GM23338 (cell line): Measurements from ENCODE around the gene PCDHGA11. TPM values are rescaled to one million over a fixed set of nuclear protein-coding genes. Genes with fewer than 3 reads are reported as not detected.

Experiments
- ATAC-seq: fragments of 200-7000 bp; cut with Tn5 transposase; 3 replicates; pipeline ENCODE4 v1.9.1; 2020
- DNase-seq: peaks from one replicate; pipeline ENCODE4 v3.0.0-alpha.2; 2015; ENCODE audit warnings: low spot score
- H2AFZ ChIP-seq: fragments of 200-600 bp; sonication (generic); 2 replicates; pipeline ENCODE4 v1.8.0; 2016; ENCODE audit warnings: antibody characterized with exemption, mild to moderate bottlenecking, moderate library complexity
- H3F3A ChIP-seq: fragments of 200-600 bp; sonication (generic); replicated peaks from 2 replicates; pipeline ENCODE4 v1.8.0; 2017; ENCODE audit warnings: antibody characterized with exemption, mixed run types, low read depth
- H3K27ac ChIP-seq: fragments of 200-600 bp; sonication (generic); 2 replicates; pipeline ENCODE4 v1.6.1; 2016; ENCODE audit warnings: low read depth
- H3K27me3 ChIP-seq: fragments of 200-600 bp; sonication (generic); 2 replicates; pipeline ENCODE4 v1.8.0; 2016; ENCODE audit warnings: mild to moderate bottlenecking, mixed run types, moderate library complexity; ENCODE audit not compliant: insufficient read depth
- H3K36me3 ChIP-seq: fragments of 200-600 bp; sonication (generic); 2 replicates; pipeline ENCODE4 v1.8.0; 2016; ENCODE audit warnings: mild to moderate bottlenecking; ENCODE audit not compliant: insufficient read depth
- H3K4me1 ChIP-seq: fragments of 200-600 bp; sonication (generic); 2 replicates; pipeline ENCODE4 v1.8.0; 2016; ENCODE audit warnings: mild to moderate bottlenecking, moderate library complexity; ENCODE audit not compliant: insufficient read depth
- H3K4me2 ChIP-seq: fragments of 200-600 bp; sonication (generic); 2 replicates; pipeline ENCODE4 v1.7.1; 2017; ENCODE audit warnings: mixed run types
- H3K4me3 ChIP-seq: fragments of 200-600 bp; sonication (generic); 2 replicates; pipeline ENCODE4 v1.6.1; 2016; ENCODE audit warnings: mixed run types
- H3K79me2 ChIP-seq: fragments of 200-600 bp; sonication (generic); replicated peaks from 2 replicates; pipeline ENCODE4 v1.8.0; 2017; ENCODE audit warnings: mild to moderate bottlenecking; ENCODE audit not compliant: insufficient read depth
- H3K9me2 ChIP-seq: fragments of 200-600 bp; sonication (generic); 2 replicates; pipeline ENCODE4 v1.8.0; 2017; ENCODE audit not compliant: insufficient read depth
- H4K20me1 ChIP-seq: fragments of 200-600 bp; sonication (generic); replicated peaks from 2 replicates; pipeline ENCODE4 v1.8.0; 2017; ENCODE audit warnings: mild to moderate bottlenecking; ENCODE audit not compliant: insufficient read depth
- H3K27ac Mint-ChIP-seq: 2 replicates; pipeline ENCODE4 v1.8.0; 2020; ENCODE audit warnings: inconsistent platforms, mild to moderate bottlenecking, moderate library complexity, mixed read lengths
- H3K27me3 Mint-ChIP-seq: 3 replicates; pipeline ENCODE4 v1.8.0; 2022; ENCODE audit warnings: low read depth, mild to moderate bottlenecking, moderate library complexity, mixed read lengths, inconsistent platforms; ENCODE audit not compliant: insufficient read depth, poor library complexity
- H3K36me3 Mint-ChIP-seq: 3 replicates; pipeline ENCODE4 v1.8.0; 2021; ENCODE audit warnings: low read depth, mild to moderate bottlenecking, inconsistent platforms, moderate library complexity, mixed read lengths
- H3K4me1 Mint-ChIP-seq: 3 replicates; pipeline ENCODE4 v1.8.0; 2020; ENCODE audit warnings: mild to moderate bottlenecking, inconsistent platforms, mixed read lengths
- H3K4me3 Mint-ChIP-seq: 3 replicates; pipeline ENCODE4 v1.8.0; 2021; ENCODE audit warnings: moderate library complexity, mild to moderate bottlenecking, inconsistent platforms, mixed read lengths
- H3K9me3 Mint-ChIP-seq: 3 replicates; pipeline ENCODE4 v1.8.0; 2020; ENCODE audit warnings: moderate library complexity, mild to moderate bottlenecking, inconsistent platforms, mixed read lengths
- CREB1 ChIP-seq: fragments of 250-450 bp; sonication (Bioruptor Pico); IDR thresholded peaks from 2 replicates; pipeline ENCODE4 v1.5.0; 2020; ENCODE audit warnings: low read depth, mild to moderate bottlenecking, moderate library complexity
- EZH2 ChIP-seq: fragments of 200-600 bp; sonication (generic); IDR thresholded peaks from one replicate; pipeline ENCODE4 v1.8.0; 2017; ENCODE audit warnings: antibody characterized with exemption, mild to moderate bottlenecking, low read depth; ENCODE audit not compliant: unreplicated experiment
- EZH2phosphoT487 ChIP-seq: fragments of 200-600 bp; sonication (generic); IDR thresholded peaks from one replicate; pipeline ENCODE4 v1.8.1; 2018; ENCODE audit warnings: antibody characterized with exemption; ENCODE audit not compliant: unreplicated experiment
- JUNB ChIP-seq: IDR thresholded peaks from one replicate; pipeline ENCODE4 v1.6.1; 2016; ENCODE audit warnings: antibody characterized with exemption; ENCODE audit not compliant: unreplicated experiment
- NANOG ChIP-seq: IDR thresholded peaks from 2 replicates; pipeline ENCODE4 v1.6.1; 2016; ENCODE audit warnings: antibody characterized with exemption, borderline replicate concordance
- POLR2AphosphoS5 ChIP-seq: IDR thresholded peaks from 2 replicates; pipeline ENCODE4 v1.6.1; 2016; ENCODE audit warnings: antibody characterized with exemption, low read depth
- REST ChIP-seq: IDR thresholded peaks from one replicate; pipeline ENCODE4 v1.6.1; 2018; ENCODE audit warnings: antibody characterized with exemption; ENCODE audit not compliant: unreplicated experiment
- STAT1 ChIP-seq: IDR thresholded peaks from one replicate; pipeline ENCODE4 v1.6.1; 2016; ENCODE audit warnings: antibody characterized with exemption; ENCODE audit not compliant: unreplicated experiment
- ZNF114 ChIP-seq: fragments of 250-450 bp; sonication (Bioruptor Pico); IDR thresholded peaks from 2 replicates; pipeline ENCODE4 v1.5.0; 2020; ENCODE audit warnings: mild to moderate bottlenecking, moderate library complexity
- ZNF331 ChIP-seq: fragments of 250-450 bp; sonication (Bioruptor Pico); IDR thresholded peaks from 2 replicates; pipeline ENCODE4 v1.5.0; 2020; ENCODE audit warnings: low read depth, mild to moderate bottlenecking, moderate library complexity
- ZNF462 ChIP-seq: fragments of 250-450 bp; sonication (Bioruptor Pico); IDR thresholded peaks from 2 replicates; pipeline ENCODE4 v1.5.0; 2020; ENCODE audit warnings: mild to moderate bottlenecking, moderate library complexity
- polyA plus RNA-seq: library from polyadenylated mRNA; unstranded; fragments of >200 nt; fragmentation: Nextera tagmentation; extraction: Ambion mirVana; gene quantifications from 2 replicates; pipeline ENCODE4 v1.2.1, GENCODE V29; 2016
- total RNA-seq: library from RNA; depleted of rRNA; stranded (reverse); fragments of >200 nt; shearing (Covaris generic); gene quantifications from 2 replicates; pipeline ENCODE4 v1.2.3, GENCODE V29; 2014
- TF ChIP-seq, protein P1 (sequence below): IDR thresholded peaks from 2 replicates; pipeline ENCODE4 v1.6.1; 2016; ENCODE audit warnings: antibody characterized with exemption
- TF ChIP-seq, protein P2 (sequence below), 2 experiments: fragments of 200-600 bp in 1 of 2; sonication (generic) in 1 of 2; conservative IDR thresholded peaks; 2 replicates each; pipeline versions ENCODE4 v1.5.1 to v1.6.1; 2016 to 2017; ENCODE audit warnings: antibody characterized with exemption in 2 of 2, low read depth in 2 of 2, mild to moderate bottlenecking in 2 of 2, moderate library complexity in 1 of 2

PCDHGA11 gene
- total and polyA plus RNA-seq, 2 experiments from 2014 or later, result 3.0 to 10.7 TPM

DNA sequence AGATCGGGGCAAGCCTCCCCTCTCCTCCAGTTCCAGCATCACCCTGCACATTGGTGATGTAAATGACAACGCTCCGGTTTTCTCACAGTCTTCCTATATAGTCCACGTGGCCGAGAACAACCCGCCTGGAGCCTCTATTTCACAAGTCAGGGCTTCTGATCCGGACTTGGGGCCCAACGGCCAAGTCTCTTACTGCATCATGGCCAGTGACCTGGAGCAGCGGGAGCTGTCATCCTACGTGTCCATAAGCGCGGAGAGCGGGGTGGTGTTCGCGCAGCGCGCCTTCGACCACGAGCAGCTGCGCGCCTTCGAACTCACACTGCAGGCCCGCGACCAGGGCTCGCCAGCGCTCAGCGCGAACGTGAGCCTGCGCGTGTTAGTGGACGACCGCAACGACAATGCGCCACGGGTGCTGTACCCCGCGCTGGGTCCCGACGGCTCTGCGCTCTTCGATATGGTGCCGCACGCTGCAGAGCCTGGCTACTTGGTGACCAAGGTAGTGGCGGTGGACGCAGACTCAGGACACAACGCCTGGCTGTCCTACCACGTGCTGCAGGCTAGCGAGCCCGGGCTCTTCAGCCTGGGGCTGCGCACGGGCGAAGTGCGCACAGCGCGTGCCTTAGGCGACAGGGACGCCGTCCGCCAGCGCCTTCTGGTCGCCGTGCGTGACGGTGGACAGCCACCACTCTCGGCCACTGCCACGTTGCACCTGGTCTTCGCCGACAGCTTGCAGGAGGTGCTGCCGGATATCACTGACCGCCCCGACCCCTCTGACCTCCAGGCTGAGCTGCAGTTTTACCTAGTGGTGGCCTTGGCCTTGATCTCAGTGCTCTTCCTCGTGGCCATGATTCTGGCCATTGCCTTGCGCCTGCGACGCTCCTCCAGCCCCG lies 31.5 kb upstream of the PCDHGA11 start:
- Histone ChIP-seq H3K4me1 (0 out of 2 replicates have a peak, but pooled peaks cover 5% of the 10 kb centered on the region), H4K20me1 (no peaks in the 10 kb centered on the region), H2AFZ (no peak overlapping the region), H3F3A (no peaks in the 10 kb centered on the region), H3K4me3 (no peak overlapping the region), H3K4me2 (no peak overlapping the region), H3K36me3 (peaks cover 7% of the 10 kb centered on the region; the same call in 1 of the 2 replicates), H3K79me2 (0 out of 2 replicates have a peak, but pooled peaks cover 5% of the 10 kb centered on the region), H3K27me3 (peaks cover 7% of the 10 kb centered on the region; the same call in 1 of the 2 replicates), H3K9me2 (no peaks in the 10 kb centered on the region), H3K27ac (no peak overlapping the region)
- Mint-ChIP-seq H3K9me3 (peaks cover 89% of the 10 kb centered on the region), H3K27me3 (peaks cover 5% of the 10 kb centered on the region), H3K36me3 (peaks cover 75% of the 10 kb centered on the region), H3K27ac (no peak overlapping the region), H3K4me3 (peak overlapping the region; percentile 13; the same call in 1 of the 3 replicates), H3K4me1 (no peaks in the 10 kb centered on the region; the same call in 2 of the 3 replicates)
- ATAC-seq (no peak), DNase-seq (no peak)
- TF ChIP-seq CREB1 (CRISPR knock-in tag) (no peak), REST (no peak), POLR2AphosphoS5 (no peak), NANOG (no peak), ZNF331 (no peak), ZNF462 (CRISPR knock-in tag) (no peak), ZNF114 (CRISPR knock-in tag) (no peak), JUNB (no peak), EZH2phosphoT487 (no peak), STAT1 (no peak), EZH2 (no peak)
- TF ChIP-seq, protein P1, sequence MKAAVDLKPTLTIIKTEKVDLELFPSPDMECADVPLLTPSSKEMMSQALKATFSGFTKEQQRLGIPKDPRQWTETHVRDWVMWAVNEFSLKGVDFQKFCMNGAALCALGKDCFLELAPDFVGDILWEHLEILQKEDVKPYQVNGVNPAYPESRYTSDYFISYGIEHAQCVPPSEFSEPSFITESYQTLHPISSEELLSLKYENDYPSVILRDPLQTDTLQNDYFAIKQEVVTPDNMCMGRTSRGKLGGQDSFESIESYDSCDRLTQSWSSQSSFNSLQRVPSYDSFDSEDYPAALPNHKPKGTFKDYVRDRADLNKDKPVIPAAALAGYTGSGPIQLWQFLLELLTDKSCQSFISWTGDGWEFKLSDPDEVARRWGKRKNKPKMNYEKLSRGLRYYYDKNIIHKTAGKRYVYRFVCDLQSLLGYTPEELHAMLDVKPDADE, result no peak
- TF ChIP-seq, protein P2, sequence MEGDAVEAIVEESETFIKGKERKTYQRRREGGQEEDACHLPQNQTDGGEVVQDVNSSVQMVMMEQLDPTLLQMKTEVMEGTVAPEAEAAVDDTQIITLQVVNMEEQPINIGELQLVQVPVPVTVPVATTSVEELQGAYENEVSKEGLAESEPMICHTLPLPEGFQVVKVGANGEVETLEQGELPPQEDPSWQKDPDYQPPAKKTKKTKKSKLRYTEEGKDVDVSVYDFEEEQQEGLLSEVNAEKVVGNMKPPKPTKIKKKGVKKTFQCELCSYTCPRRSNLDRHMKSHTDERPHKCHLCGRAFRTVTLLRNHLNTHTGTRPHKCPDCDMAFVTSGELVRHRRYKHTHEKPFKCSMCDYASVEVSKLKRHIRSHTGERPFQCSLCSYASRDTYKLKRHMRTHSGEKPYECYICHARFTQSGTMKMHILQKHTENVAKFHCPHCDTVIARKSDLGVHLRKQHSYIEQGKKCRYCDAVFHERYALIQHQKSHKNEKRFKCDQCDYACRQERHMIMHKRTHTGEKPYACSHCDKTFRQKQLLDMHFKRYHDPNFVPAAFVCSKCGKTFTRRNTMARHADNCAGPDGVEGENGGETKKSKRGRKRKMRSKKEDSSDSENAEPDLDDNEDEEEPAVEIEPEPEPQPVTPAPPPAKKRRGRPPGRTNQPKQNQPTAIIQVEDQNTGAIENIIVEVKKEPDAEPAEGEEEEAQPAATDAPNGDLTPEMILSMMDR (conservative IDR thresholded peaks at IDR 0.05; ENCODE audit: low read depth in 2 of 2), result no peak
